GM10266 (cell line): Measurements from ENCODE around the gene MTUS2.

Source experiments
- DNase-seq: peaks from one replicate; pipeline ENCODE4 v3.0.0; 2012; ENCODE audit errors: extremely low spot score
- TF ChIP-seq, protein P1 (sequence below): IDR thresholded peaks from 2 replicates; pipeline ENCODE4 v1.5.1; 2012; ENCODE audit warnings: mild to moderate bottlenecking, low read depth; ENCODE audit not compliant: control insufficient read depth, insufficient read depth; ENCODE audit errors: missing control alignments

Gene MTUS2

DNA sequence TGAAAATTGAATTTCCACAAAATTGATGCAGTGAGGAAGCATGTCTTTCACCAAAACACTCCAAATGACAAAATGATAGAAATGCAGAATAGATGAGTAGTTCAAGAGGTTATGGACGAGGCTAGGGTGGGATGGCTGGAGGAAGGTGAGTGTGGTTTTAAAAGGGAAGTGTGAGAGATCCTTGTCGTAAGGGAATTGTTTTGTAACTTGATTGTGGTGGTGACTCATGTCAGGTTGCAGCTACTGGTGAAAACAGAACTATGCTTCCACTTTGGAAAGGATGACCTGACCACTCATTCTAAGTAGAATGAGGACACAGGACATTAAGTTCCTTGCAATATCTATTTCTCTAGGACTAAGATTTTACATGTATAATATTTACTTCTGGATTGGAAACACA, 345.7 kb downstream of the MTUS2 start:
- TF ChIP-seq, protein P1, sequence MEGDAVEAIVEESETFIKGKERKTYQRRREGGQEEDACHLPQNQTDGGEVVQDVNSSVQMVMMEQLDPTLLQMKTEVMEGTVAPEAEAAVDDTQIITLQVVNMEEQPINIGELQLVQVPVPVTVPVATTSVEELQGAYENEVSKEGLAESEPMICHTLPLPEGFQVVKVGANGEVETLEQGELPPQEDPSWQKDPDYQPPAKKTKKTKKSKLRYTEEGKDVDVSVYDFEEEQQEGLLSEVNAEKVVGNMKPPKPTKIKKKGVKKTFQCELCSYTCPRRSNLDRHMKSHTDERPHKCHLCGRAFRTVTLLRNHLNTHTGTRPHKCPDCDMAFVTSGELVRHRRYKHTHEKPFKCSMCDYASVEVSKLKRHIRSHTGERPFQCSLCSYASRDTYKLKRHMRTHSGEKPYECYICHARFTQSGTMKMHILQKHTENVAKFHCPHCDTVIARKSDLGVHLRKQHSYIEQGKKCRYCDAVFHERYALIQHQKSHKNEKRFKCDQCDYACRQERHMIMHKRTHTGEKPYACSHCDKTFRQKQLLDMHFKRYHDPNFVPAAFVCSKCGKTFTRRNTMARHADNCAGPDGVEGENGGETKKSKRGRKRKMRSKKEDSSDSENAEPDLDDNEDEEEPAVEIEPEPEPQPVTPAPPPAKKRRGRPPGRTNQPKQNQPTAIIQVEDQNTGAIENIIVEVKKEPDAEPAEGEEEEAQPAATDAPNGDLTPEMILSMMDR = no peak
- DNase-seq = no peak

DNA sequence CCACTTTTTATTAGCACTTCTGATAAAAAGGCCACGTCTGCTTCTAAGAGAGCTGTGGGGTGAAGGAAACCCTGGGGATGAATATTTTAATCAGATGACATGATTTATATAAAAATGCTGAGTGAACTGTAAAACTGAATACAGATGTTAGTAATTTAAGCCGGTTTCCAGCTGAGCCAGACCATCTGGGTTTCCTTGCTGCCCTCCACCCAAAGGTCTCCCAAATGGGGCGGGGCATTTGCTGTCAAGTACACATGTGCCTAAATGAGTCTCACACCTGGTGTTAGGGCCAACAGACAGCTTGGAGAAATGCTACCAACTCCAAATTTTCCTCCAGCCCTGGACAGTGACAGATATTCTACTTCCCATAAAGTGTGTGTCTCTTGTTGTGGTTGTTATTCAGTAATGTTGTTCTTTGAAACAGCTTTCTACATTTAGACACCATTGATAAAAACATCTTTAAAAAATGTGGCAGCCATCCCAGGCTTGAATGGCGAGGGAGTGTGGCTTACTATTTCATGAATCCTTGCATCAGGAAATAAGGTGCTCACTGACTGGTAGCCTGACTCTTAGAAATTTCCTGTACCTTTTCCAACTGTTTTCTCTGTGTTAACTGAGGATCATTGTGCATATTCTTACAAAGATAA, 350.4 kb downstream of the MTUS2 start:
- TF ChIP-seq, protein P1 = no peak
- DNase-seq = no peak

DNA sequence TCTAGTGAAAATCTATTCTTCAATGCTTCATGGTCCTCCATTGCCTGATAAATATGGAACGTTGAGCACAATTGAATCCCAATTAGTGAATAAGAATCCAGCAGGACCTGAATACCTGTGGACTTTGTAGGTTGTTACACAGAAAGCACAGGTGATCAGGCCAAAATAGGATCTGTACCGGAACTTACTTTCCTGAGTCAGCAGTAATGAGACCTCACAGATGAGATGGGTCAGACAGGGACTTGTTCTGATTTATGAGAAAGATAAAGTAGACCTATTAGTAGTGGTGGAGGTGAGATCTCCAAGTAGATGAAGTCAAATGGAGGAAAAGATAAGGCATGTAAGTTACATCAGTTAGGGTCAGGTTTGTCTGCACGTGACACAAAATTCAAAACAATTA, 351.1 kb downstream of the MTUS2 start:
- TF ChIP-seq, protein P1 = no peak

DNA sequence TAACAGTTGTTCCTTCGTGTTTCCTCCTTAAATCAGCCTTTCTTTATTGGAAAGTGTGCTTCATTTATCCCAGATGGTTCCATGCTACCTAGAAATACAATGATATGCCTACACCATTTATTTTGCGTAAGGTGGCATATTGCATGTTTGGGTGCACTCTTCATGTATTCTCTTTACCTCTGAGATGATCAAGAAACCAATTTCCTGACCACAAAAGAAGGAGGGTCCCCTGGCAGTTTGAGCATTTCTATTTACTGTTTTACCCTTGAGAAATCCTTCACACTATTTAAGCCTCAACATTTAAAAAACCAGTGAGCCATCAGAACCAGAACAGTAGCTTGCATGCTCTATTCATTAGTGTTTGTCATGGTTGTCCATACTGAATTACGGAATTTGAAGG, 354.0 kb downstream of the MTUS2 start:
- DNase-seq = no peak
- TF ChIP-seq, protein P1 = no peak

More for the DNA sequence above, 351.1 kb downstream of the MTUS2 start:
- DNase-seq = no peak

DNA sequence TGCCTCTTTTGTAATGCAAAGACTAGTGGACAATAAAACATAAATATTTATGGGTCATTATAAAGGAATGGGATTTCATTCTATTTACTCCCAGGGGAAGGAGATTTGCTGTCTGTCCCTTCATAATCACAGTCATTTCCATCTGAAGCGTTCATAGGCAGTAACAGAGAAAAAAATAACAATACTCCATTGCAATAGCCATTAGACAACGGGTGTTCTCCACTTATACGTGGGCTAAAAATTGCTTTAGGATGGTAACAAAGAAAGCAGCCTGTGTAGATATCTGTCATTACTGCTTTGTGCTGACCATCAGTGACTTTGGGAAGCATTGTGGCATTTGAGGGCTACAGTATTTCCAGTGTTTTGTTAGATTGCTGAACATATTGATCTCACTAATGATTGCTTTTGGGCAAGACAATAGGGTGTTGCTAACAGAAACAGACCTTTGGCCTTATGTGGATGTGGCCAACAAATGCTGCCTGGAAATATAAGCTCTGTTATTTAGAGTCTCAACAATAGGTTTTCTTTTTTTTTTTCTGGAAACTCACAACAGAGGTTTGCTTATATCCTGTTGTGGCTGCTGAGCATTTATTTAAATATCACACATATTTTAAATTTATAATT, 355.2 kb downstream of the MTUS2 start:
- TF ChIP-seq, protein P1 = no peak
- no peak for DNase-seq

DNA sequence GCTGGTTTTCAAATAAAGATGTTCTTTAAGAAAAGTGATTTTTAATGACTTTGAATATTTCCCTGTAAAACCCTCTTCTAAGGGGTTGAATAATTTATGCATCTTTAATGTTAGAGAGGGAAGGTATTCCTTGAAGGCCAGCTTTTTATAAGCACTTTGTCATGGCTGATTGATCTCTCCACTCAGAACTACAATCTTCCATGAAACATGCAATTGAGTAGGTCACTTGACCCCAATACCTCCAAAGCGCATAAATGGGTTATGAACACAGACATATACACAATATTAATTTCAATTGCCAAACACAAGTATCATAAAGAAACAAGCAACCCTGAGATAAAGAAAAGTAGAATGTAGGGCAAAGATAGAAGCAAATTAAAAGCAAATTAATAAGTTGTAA, 359.9 kb downstream of the MTUS2 start:
- DNase-seq = no peak
- TF ChIP-seq, protein P1 = no peak

DNA sequence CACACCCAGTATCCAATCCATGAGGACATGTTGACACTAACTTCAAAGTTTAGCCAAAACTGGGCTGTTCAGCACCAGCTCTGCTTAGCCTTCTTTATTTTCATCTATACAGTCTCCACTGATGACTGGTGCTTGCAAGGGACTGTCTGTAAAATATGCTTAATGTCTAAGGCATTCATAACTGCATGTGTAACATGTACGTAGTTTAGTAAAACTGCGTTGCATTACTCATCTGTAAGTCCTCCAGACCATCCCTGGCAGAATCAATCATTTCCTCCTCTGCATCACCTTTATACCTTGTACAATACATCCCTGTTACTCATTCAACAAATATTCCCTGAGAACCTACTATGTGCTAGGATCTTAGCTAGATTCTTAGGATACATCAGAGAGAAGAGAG, 362.1 kb downstream of the MTUS2 start:
- TF ChIP-seq, protein P1 = no peak

More for the DNA sequence above, 362.1 kb downstream of the MTUS2 start:
- no peak for DNase-seq
